Stimulated activated CD4-positive, alpha-beta T cell treated with anti-CD3 and anti-CD28 coated beads, Interleukin-15, amount 100 ng/mL, for 48 hours (primary cell): Measurements from ENCODE around the gene ARVCF.

Experiments
- DNase-seq, 2 donors: peaks; one replicate each; pipeline ENCODE4 v3.0.0-alpha.2; 2020; ENCODE audit warnings: low read depth in 2 of 2

The ARVCF gene

GRCh38 chr22:19973551-19974267 is 42.9 kb downstream of the ARVCF start:
- DNase-seq = no peak

DNA sequence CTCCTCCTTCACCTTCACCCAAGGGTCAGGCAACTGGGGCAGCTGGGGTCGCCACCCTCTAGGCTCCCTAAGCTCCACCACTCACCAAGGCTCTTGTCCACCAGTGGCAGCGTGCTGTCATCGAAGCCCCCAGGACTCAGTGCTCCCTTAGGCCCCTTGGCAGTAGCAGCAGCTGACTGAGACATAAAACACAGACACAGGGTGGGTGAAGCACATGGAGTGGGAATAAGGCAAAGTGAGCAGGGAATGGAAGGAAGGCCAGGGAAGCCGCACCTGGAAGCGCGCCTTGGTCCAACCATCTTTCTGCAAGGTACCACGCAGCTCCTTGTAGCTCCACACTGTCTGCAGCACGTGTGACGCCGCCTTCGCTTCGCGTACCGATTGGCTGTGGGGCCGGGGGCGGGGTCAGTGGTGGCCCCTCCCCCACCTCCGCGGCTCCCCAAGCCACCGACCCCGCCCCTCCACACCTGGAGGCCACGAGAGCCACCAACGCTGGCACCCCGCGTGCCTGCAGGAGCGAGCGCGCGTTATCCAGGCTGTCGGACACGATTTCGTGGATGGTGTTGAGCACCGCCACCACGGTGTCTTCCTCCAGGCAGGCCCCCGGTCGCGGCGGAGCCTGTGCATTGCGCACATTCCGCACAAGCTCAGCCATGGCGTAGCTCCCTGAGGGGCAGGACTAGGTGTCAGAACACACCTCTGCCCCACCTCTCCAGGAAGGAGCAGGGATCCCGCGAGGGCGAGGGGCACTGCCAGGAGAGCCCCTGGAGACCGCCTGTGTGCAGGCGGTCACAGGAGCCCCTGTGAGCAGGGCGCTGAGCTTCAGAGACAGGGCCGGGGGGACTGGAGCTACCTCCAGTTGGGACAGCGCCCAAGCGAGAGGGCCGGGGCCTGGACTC is 43.7 kb downstream of the ARVCF start:
- DNase-seq = no peak

- no peak for DNase-seq
Observed at GRCh38 chr22:19972251-19972650, 44.4 kb downstream of the ARVCF start.

DNA sequence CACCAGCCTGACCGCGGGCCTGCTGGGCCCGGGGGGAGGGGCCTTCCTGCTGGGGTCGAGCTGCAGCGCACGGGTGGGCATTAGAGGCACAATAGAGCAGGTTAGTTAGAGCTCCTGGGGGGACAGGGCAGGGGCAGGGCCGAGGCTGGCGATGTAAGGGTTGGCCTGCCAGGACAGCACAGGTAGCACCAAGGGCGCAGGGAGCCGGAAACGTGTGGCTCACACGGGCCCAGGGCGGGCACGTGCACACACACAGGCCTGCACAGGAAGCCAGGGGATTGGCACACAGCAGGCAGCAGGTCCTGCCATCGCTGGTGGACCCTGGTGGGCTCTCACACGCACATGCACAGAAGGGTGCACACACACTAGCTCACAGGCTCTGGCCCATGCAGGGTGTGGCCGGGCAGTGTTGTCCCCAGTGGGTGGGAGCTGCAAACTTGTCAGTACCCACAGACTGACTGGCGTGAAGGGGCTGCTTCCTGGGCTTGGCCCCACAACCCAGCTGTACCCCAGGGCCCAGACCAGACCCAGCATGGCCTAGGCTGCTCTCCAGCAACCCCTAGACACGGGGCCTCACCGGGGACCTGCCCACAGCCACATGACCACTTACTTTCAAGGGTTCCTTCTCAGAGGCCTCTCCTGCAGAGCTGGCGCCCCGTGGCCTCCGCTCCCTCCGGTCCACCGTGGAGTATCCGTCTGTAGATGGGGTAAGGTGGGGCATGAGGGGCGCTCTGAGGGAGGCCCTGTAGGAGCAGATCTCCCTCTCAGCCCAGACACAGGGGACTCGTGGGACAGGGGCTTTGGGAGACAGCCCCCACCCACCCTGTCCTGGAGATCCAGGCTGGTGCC is 45.1 kb downstream of the ARVCF start:
- no peak for DNase-seq

DNA sequence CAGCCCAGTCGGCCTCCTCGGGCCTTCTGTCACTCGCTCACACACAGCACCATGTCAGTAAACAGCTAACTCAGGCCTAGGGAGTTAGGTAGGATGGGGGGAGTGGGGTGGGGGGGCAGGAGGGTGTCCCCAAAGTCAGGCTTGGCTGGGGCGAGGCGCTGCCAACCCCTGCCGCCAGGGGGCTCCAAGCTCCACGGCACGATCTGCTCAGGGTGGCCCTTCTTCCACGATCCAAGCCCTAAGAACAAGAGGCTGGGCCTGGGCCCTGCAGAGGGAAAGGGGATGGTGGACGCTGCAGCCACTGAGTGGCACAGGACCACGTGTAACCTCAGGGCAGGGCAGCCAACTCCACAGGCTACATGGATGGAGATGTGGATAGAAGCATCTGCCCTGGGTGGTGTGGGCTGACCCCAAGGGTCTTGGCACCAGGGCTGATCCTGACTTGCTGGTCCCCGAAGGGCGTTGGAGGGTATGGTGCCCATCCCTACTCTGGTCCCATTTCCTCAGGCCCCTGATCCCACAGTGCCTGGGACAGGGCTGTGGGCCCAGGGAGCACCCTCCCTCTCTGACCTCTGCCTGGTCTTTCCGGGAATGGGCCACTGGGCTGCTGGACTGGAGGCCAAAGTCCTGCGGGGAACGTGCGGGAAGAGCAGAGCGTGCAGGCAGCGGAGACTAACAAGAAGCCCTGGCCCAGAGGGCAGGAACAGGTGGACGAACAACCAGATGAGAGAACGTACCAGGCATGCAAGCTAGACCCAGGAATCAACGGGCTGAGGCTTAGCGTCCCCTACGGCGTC is 45.9 kb downstream of the ARVCF start:
- DNase-seq = peak; percentile 52 to 73

- DNase-seq = no peak
Observed at GRCh38 chr22:19970031-19970478, 46.6 kb downstream of the ARVCF start.

DNA sequence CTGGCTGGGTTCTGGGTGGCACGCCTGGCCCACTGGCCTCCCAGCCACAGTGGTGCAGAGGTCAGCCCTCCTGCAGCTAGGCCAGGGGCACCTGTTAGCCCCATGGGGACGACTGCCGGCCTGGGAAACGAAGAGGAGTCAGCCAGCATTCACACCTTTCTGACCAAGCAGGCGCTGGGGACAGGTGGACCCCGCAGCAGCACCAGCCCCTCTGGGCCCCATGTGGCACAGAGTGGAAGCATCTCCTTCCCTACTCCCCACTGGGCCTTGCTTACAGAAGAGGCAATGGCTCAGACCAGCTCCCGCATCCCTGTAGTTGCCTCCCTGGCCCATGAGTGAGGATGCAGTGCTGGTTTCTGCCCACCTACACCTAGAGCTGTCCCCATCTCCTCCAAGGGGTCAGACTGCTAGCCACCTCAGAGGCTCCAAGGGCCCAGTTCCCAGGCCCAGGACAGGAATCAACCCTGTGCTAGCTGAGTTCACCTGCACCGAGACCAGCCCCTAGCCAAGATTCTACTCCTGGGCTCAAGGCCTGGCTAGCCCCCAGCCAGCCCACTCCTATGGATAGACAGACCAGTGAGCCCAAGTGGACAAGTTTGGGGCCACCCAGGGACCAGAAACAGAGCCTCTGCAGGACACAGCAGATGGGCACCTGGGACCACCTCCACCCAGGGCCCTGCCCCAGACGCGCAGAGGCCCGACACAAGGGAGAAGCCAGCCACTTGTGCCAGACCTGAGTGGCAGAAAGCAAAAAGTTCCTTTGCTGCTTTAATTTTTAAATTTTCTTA is 47.3 kb downstream of the ARVCF start:
- DNase-seq = no peak

- no peak for DNase-seq
Observed at GRCh38 chr22:19968450-19968891, 48.2 kb downstream of the ARVCF start.

GRCh38 chr22:19967850-19968449 is 48.7 kb downstream of the ARVCF start:
- DNase-seq = no peak

- no peak for DNase-seq
Observed at GRCh38 chr22:19966908-19967750, 49.5 kb downstream of the ARVCF start.

- DNase-seq = no peak
Observed at GRCh38 chr22:19965771-19966709, 50.6 kb downstream of the ARVCF start.

GRCh38 chr22:19964701-19965386 is 51.8 kb downstream of the ARVCF start:
- no peak for DNase-seq

- DNase-seq = no peak
Observed at GRCh38 chr22:19963863-19964642, 52.6 kb downstream of the ARVCF start.

GRCh38 chr22:19962909-19963806 is 53.5 kb downstream of the ARVCF start:
- DNase-seq = peak in 1 of 2 donors; percentile 50

DNA sequence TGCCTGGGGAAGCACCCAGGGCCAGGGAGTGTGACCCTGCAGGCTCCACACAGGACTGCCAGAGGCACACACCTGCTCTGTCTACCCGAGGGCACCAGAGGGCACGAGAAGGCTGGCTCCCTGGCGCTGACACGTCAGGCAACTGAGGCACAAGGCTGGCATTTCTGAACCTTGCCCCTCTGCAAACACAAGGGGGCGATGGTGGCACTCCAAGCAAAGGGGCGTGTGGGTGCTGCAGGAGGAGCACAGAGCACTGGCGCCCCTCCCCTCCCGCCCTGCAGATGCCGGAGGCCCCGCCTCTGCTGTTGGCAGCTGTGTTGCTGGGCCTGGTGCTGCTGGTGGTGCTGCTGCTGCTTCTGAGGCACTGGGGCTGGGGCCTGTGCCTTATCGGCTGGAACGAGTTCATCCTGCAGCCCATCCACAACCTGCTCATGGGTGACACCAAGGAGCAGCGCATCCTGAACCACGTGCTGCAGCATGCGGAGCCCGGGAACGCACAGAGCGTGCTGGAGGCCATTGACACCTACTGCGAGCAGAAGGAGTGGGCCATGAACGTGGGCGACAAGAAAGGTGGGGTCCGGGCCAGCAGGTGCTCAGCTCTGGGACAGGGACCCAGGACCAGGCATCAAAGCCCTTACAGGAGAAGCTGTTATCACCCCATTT is 54.2 kb downstream of the ARVCF start:
- peak; percentile 59 to 79 for DNase-seq
